ENCODE results near the gene IQCM.

GRCh38 chr4:149518471-149518870, 297.2 kb downstream of the IQCM start:
- no peak for TF ChIP-seq TAF1 (IDR thresholded peaks at IDR 0.05; ENCODE audit: low read depth, low read length)
- TF ChIP-seq POLR2AphosphoS5 (IDR thresholded peaks at IDR 0.05; ENCODE audit: low read depth, low read length): no peak
